GM19025 (cell line): ENCODE results near the gene MTUS2.
"Not testable (repeated sequence)": the region's sequence is repeated elsewhere in the genome, so short reads cannot be mapped to it uniquely, and the experiment has no call there.

ENCODE experiments used
- ATAC-seq: cut with Tn5 transposase; IDR thresholded peaks from one replicate; pipeline ENCODE4 v1.9.1; 2021; ENCODE audit warnings: mild to moderate bottlenecking, low read depth, moderate library complexity; ENCODE audit not compliant: unreplicated experiment

Gene MTUS2

DNA sequence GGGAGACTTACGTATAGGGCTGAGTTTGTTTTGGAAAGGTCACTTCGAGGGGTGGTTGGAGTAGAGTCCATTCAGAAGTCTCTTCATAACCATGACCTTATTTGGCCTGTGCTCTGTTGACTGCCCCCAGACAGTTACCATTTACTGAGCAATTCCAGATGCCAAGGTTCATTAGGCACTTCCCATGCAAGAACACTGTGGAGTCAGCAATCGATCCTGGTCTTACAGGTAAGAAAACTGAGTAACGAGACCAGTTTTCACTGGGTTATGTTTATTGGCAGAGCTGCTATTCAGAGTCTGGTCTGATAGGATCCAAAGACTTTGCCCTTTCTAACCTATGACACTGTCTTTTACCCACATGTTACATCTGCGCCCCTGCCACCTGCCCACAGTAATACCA is 134.7 kb downstream of the MTUS2 start:
- ATAC-seq, result no peak

DNA sequence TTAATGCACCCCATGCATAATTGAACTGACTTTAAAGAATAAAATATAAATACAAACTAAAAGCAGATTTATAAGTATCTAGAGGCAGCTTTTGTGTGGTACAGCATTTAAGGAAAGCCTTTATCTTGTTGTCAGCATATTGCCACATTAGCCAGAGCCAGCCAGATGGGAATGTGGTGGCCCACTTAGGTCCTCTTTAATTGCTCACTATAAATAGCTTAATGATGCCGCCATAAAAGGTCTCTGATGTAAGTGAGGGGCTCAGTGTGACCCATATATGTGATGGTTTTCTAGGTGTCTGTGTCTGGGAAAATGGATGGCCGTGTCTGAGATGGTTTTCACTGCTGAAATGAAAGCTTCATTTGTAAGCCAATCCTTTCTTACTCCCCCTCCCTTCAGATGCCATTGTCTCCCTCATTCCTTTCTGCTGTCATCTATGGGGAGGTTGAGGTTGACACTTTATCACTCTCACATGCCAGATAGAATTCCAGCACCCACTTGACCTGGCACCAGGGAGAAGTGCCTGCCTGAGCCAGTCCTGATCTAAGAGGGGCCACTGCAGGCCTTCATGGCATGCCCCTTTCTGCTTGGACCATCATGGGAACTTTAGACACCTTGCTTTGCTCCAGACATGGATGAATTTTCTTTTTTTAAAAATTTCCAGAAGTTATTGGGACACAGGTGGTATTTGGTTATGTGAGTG is 135.3 kb downstream of the MTUS2 start:
- no peak for ATAC-seq

DNA sequence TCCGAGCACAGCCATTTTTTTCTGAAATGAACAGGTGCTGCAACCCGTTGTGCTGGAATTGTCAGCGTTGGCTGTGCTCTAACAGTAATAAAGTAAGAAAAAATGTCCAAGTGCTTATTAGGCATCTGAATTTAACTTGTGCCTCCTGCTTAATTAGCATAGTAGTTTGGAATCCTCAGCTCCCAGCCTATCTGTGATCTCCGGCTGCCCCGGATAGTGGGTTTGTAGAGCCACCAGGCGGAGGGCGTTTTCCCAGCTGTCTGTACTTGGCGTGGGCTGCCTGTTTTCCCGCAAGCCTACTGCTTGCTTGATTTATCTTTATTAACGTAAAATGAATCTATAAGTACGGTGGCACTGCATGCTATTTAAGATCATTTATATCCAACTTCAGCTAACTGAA is 137.9 kb downstream of the MTUS2 start:
- ATAC-seq, result no peak

DNA sequence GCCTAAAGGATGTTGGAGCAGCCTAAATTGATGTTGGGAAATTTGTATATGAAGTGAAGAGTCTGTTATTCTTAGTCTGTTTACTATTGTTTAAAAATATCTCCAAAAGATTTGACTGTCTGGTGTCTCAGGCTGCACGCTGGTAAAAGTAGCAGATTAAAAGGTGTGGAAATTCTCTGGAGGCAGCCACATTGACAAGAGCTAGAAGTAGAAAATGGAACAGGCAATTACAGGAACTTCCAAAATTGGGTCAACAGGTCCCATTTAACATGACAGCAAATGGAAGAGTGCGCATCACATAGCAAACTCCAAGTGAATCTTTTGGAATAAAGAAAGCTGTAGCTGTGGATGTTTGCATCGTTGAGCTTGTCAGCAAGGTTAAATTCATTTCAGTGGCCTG is 138.3 kb downstream of the MTUS2 start:
- no peak for ATAC-seq

DNA sequence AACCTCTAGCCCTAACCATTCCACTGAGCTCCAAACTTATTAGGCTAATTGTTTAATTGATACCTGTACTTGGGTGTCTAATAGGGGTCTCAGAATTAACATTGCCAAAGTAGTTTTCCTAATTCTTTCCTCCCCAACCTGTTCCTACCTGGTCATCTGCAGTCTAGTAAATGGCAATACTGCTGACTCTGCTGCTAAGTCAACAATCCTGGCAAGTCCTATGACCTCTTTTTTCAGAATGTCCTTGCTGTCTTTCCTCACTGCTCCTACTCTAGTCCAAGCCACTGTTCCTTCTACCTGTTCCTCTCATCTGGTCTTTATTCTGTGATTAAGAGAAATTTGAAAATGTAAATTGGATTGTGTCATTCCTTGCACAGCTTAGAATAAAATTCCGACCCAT is 143.9 kb downstream of the MTUS2 start:
- no peak for ATAC-seq

DNA sequence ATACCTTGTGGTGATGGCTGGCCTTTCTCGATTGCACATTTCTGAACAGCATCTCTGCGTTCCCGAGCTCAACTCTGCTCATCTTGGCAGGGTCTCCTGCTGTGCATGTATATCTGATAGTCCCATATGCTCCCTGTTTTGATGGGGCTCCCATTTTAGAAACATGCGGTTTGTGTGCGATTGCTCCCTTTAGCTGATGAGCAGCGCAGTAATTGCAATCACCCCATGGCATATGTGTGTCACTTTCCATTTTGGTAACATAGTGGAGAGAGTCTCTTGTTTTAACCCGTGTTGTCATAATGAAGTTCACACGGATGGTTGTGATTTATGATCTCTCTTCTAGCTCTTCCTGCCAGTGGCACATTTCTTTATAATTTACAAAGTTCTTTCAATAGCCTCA is 144.7 kb downstream of the MTUS2 start:
- no peak for ATAC-seq

DNA sequence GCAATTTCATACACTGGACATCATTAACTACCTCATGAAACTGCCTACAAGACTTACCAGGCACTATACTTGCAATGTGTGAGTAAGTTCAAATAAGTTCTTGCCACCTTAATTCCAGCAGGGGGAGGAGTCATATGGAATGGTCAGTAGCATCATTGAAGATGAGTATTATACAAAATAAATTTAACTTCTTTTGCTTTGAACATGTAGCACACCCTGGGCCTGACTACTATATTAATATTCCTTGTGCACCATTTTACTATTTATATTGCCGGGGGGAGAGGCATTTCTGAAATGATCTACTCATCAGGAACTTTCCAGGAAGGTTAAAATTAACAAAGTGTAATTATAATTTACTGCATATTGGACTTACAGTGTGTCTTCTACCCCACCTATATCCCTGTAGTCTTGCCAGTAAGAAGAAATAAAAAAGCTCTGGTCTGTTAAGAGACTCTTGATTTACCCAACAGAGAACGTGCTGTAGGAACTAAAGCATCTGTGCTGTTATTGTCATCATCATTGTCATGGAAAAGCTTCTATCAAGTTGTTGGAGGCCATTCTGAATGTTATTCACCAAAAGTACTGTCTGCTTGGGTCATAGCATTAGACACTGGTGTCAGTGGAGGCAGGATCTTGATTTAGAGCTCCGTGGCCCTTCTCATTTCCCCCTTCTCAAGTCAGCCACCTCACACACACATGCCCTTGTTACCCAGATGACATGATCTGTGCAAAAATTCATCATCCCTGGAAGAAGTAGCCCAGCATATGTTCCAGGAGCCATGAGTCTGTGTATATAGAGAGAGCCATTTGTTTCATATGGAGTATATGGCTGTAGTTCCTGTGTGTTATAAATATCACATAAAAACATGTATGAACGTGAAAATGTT is 147.1 kb downstream of the MTUS2 start:
- no peak for ATAC-seq

DNA sequence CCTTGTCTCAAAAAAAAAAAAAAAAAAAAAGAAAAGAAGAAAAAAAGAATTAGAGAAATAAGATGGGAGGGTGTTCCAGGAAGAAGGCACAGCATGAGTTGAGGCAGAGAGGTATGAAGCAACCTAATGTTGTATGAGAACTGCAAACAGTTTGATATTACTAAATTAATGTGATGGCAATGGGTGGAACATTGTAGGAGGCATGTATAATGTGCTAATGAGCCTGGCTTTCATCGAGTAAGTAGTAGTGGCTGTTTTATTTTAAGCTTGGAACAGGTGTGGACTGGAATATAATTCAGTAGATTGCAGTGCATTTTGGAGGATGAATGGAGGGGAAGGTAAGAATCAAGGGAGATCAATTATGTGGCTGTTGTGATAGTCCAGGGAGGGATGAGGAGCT is 156.1 kb downstream of the MTUS2 start:
- ATAC-seq, result no peak

DNA sequence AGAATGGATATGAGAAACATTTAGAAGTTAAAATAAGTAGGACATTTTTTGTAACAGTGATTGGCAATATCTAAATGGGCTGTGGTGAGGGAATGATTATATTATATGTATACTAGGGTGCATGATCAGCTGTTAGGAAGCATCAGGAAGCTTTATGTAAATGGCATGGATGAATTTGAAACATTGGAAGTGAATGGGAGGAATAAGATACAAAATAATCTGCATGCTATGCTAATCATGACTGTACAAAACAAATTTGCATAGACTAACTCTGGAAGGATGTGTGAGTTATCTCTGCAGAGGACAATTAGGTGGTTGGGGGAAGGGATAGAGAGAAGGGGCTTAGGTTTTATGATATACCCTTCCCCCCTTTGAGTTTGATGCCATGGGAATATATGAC is 156.5 kb downstream of the MTUS2 start:
- no peak for ATAC-seq

DNA sequence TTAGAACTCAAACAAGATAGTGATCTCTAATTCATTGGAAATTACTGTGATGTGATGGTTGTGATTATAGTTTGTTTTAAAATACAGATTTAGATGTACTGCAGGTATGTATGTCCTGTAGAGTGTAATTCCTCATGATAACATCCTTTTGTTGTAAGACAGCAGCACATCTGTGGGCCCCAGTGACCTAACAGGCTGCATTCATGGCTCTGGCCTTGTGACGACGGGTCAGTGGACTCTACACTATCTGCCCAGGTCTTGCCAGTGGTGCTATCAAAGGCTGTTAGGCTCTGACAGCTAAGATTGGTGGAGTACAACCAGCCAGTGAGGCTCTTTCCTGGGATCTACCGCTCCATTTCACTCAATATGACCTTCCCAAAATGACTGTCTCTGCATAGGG is 158.4 kb downstream of the MTUS2 start:
- ATAC-seq, result no peak

DNA sequence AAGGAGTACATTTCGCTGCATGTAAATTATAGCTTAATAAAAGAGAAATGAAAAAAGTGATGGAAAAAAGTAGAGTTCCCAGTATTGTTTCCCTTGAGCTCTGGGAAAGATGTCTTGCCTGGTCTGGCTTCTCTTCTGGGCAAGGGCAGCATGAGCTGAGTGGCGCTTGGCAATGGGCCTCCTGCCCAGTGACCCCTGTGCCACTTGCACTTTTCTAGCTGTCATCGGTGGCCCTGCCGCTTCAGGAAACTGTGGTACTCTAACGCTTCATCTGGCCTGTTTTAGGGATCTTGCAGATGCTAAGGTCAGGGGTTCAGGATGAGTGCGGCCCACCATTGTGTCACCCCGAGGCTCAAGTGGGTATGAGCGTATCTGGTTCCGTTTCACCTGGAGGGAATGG is 161.4 kb downstream of the MTUS2 start:
- ATAC-seq, result no peak

DNA sequence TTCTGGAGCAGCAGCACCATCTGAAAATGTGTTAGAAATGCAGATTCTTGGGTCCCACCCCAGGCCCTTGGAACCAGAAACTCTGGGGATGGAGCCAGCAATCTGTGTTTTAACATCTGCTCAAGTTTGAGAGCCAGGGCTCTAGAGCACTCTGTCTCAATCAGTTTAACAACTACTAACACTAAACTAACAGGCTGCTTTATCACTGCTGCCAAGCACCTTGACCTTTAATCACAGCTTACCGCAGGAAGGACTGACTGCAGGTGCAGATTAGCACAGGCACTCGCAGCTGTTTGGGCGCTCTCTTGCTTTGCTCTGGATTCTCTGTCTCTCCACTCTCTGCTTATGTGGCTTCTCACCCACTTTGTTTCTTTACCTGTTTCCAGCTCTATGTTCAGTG is 163.5 kb downstream of the MTUS2 start:
- ATAC-seq, result no peak

DNA sequence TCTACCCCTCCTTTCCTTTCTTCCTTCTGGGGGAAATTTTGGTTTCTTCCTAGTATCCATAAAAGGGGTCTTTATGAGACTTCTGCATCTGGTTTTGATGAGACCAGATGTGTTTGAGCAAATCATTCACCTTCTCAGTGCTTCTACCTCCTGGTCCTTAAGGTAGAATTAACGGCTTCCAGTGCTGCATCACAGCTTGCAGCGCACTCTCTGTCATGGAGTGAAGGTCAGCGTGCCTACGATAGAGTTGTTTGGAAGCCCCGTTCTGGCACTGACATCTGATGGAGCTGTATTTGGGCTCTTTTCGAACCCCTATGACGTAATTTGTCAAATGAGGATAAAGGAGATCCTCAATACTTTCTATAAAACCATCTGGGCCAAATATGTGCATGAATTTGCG is 164.2 kb downstream of the MTUS2 start:
- ATAC-seq, result no peak

DNA sequence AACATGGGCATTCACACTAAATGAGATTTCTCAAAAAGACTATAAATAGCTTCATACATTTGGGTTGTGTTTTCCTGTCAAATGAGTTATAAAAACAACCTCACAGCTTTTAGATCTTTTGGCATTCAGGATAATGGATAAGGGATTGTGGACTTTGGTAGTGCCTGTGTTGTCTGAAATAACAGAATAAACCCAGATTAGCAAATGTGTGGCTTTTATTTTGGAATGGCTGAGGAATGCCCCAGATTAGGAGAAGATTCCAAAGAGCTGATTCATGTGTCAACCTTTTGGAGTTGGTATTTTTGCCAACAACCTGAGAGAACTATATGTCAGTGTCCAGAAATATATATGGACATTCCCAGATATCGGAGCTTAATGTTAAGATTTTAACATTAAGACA is 164.7 kb downstream of the MTUS2 start:
- ATAC-seq, result no peak

DNA sequence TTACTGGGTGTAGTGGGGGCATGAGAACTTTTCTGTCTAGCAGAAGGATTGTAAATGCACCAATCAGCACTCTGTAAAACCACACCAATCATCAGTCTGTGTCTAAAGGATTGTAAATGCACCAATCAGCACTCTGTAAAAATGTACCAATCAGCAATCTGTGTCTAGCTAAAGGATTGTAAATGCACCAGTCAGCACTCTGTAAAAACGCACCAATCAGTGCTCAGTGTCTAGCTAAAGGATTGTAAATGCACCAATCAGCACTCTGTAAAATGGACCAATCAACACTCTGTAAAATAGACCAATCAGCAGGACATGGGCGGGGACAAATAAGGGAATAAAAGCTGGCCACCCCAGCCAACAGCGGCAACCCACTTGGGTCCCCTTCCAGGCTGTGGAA is 170.2 kb downstream of the MTUS2 start:
- not testable (repeated sequence) for ATAC-seq

DNA sequence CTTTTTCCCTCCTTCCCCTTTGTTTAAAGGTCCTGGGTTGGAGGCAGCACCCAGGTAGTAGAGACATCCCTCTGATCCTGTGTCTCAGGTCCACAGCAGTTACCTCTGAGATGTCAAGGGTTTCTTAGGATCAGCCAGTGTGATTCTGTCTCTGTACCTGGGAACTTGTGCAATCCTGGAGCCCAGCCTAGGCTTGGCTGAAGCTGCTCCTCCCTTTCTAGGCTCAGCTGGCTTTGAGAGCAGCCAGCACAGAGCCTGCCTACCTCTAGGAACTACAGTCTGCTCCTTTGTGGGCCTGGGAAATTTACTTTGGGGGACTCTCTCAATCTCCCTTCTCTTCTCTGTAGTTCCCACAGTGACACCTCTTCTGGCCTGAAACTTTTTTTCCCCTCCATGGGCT is 171.6 kb downstream of the MTUS2 start:
- ATAC-seq, result no peak

DNA sequence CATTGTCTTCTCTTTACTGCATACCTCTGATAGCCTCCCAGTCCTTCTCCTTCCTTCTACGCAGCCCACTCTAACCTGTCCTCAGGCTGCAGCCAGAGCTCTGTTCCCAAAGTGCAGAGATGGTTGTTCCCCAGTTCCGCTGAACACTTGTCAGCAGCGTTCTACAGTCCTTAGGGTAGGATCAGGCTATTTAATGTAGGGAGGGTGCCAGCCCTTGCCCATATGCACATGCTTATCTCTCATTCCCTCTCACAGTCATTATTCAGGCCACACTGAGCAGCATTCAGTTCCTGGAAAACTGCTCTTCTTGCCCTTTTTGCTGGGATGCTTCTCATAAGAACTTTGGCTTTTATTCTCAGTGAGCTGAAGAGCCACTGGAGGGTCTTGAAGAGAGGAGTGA is 180.7 kb downstream of the MTUS2 start:
- no peak for ATAC-seq

DNA sequence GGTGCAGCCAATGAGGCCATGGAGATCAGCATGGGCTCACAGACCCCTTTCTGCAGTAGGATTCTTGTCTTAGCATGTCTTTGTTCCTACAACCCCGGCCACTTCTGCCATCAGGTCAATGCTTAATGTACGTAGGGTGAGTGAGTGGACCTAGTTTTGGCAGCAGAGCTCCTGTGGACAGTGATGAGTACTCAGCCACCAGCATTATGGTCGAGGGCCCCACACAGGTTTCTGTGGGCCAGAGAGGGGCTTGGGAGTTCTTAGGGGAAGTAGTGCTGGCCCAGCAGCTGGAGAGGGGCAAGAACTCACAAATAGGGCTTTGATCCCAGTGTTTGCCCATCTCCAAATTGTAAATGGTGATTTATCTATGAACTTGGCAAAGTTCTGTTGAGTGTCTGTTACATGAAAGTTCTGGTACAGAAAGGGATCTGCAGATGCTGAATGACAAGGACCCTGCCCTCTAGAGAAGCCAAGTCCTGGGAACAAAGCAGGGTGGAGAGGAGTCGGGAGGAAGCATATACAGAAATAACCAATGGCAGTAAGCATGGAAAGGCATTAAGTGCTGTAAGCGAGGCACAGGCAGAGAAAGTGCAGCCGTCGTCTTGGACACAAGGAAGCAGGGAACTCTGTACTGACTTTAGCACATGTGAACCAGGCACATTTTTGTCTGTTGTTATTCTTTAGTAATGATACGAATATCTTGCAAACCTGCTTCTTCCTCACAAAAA is 185.1 kb downstream of the MTUS2 start:
- ATAC-seq, result no peak

DNA sequence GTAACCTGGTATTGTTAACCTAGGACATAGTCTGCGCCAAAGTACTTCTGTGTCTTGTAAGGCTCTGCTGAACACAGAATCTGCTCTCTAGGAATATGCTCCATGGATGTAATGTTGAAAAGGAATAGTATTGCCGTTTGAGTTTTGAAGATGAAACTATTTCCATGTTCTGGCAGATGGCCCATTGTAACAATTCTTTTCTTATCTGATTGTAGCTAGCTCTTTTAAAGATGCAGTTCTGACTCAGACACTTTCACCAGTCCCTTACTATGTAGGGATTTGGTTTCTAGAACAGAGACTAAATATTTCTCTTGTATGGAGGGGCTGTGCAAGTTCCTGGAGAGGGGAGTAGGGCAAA is 185.6 kb downstream of the MTUS2 start:
- ATAC-seq, result no peak

DNA sequence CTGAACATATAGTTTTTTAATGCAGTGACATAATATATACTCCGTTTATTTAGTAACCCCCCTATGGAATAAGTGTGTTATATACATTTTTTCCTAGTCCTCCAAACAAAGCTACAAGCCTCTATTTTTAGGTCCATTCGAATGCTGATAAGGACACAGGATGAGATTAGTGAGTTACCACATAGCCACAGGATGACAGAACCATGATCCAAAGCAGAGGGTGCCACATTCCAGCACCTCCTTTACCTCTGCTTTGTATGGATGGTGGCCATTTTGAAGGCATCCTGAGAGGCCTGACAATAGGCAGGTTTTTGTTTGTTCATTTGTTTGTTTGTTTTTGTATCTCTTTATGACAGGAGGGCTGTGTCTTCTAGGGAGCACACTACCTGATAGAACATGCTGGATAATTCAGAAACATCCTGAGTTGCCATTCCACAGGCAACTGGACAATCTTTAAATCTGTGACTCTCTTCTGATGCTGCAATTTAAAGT is 186.3 kb downstream of the MTUS2 start:
- ATAC-seq, result no peak

DNA sequence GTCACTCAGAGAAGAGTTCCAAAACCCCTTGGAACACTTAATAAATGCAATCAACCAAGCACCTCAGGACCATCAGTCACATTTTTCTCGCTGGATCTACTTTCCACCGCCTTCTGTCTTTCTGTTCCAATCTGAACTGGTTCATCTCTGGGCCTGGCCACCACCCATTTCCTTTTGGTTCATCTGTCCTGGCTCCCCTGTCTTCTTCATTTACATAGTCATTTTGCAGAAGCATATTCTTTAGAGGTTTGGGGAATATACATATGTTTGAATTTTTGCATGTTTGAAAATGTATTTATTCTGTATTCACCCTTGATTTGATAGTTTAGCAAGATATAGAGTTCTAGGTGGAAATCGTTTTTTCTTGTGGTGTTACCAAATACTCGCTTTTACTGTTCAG is 188.2 kb downstream of the MTUS2 start:
- ATAC-seq, result no peak
